Measurements from ENCODE around the gene RGS9. TPM values are rescaled to one million over a fixed set of nuclear protein-coding genes. Genes with fewer than 3 reads are reported as not detected.
A peak's percentile ranks its signal among the peaks of the same experiment; 100 is the strongest.
"Not testable (repeated sequence)": the region's sequence is repeated elsewhere in the genome, so short reads cannot be mapped to it uniquely, and the experiment has no call there.

RGS9 gene
- total RNA-seq, 1 donor from 2014 or later, result 3.1 TPM

DNA sequence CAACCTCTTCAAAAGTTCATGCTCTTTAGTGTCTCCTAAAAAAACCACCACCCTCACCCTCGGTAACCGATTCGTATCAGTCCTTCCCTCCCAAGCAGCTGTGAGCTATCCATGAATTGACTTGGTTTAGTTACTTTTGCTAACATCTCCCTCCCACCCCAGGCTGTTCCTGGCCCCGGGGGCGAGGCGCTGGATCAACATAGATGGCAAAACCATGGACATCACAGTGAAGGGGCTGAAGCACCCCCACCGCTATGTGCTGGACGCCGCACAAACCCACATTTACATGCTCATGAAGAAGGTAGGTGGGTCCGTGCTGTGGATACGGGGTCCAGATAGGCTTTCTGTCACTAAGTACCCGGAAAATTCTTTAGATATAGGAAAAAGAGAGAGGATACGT is 66.8 kb downstream of the RGS9 start:
- no peaks in the 10 kb centered on the region for H3K9me3 Mint-ChIP-seq
- intact Hi-C loops (cut with micrococcal nuclease), result no loop called here

DNA sequence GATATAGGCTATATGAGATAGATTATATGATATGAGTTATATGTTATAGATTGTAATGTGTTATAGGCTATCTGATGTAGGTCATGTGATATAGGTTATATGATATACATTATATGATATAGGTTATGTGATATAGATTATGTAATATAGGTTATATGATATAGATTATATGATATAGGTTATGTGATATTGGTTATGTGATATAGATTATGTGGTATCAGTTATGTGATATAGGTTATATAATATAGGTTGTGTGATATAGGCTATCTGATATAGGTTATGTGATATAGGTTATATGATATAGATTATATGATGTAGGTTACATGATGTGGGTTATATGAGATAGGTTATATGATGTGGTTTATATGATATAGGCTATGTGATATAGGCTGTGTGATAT is 68.5 kb downstream of the RGS9 start:
- Mint-ChIP-seq H3K27ac (no peak overlapping the region), H3K4me1 (no peaks in the 10 kb centered on the region), H3K36me3 (ENCODE audit: low read depth) (no peaks in the 10 kb centered on the region), H3K9me3 (no peaks in the 10 kb centered on the region), H3K4me3 (no peak overlapping the region), H3K27me3 (peaks cover 13% of the 10 kb centered on the region)
- intact Hi-C loops (cut with micrococcal nuclease), result no loop called here
- DNase-seq, result no peak

More for the DNA sequence above, 66.8 kb downstream of the RGS9 start:
- no peak for DNase-seq
- Mint-ChIP-seq H3K27ac (no peak overlapping the region), H3K4me3 (no peak overlapping the region), H3K36me3 (ENCODE audit: low read depth) (no peaks in the 10 kb centered on the region), H3K27me3 (peaks cover 15% of the 10 kb centered on the region), H3K4me1 (peaks cover 2% of the 10 kb centered on the region)

DNA sequence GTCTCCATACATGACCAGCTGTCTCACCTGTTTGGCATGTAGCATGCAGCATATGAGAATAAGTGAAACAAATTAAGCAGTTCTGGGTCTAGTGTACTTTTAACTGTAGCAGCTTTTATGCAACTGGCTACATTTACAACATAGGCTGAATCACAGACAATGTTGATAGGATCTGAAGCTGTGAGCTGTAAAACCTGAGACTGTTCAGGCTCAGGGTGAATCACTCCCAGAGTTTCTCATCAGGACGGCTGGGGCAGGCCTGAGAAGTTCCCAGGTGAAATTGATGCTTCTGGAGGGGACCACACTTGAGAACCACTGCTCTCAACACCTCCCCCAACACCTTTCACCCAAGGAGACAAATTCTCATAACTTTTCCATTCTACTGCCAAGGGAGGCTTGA is 70.3 kb downstream of the RGS9 start:
- H3K9me3 Mint-ChIP-seq, DNase-seq, H3K4me3 Mint-ChIP-seq: not testable (repeated sequence)

DNA sequence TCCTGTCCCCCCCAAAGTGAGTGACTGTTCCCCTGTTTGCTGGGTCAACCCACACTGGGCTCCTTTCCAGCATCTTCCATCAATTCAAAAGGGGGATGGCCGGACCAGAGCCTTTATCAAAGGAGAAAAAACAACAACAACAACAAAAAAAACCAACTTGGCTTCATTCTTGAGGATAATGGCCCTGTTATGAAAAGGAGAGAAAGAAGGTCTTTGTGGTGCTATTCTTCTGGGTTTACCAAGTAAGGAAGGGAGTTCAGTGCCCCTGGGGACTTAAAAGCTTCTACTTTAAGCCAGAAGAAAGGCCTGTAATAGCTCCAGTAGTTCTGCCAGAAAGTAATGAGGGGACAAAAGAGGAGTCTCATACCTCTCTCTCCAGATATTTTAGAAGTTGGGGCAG is 71.5 kb downstream of the RGS9 start:
- H3K36me3 Mint-ChIP-seq (ENCODE audit: low read depth), result no peaks in the 10 kb centered on the region
- H3K4me1 Mint-ChIP-seq, result peaks cover 4% of the 10 kb centered on the region
- H3K27me3 Mint-ChIP-seq, result peaks cover 25% of the 10 kb centered on the region
- H3K9me3 Mint-ChIP-seq, result no peaks in the 10 kb centered on the region
- no peak overlapping the region for H3K4me3 Mint-ChIP-seq
- no peak overlapping the region for H3K27ac Mint-ChIP-seq
- intact Hi-C loops (cut with micrococcal nuclease), result no loop called here
- DNase-seq, result no peak

More for the DNA sequence above, 70.3 kb downstream of the RGS9 start:
- H3K36me3 Mint-ChIP-seq (ENCODE audit: low read depth); intact Hi-C loops (cut with micrococcal nuclease); H3K4me1 Mint-ChIP-seq; H3K27ac Mint-ChIP-seq: not testable (repeated sequence)
- H3K27me3 Mint-ChIP-seq, result peaks cover 18% of the 10 kb centered on the region

DNA sequence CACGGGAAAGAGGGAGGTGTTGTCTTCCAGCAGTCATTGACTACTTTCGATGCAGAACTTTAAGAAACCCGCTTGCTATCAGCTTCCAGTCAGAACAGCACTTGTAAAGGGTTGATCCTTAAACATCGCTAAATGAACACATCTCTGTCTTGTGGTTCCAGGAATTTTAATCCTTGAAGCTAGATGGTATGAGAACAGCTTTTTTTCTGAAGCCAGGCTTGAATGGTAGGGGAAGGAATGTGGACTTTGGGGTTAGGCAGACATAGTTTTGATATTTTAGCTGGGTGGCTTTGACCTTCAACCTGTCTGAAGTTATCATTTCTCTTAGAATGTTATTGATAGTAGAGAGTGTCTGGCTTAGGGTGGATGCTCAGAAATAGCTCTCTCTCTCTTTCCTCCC is 81.1 kb downstream of the RGS9 start:
- H3K4me3 Mint-ChIP-seq, result no peak overlapping the region
- DNase-seq, result no peak
- intact Hi-C loops (cut with micrococcal nuclease), result no loop called here
- no peaks in the 10 kb centered on the region for H3K9me3 Mint-ChIP-seq
- H3K27me3 Mint-ChIP-seq, result peaks cover 32% of the 10 kb centered on the region
- H3K27ac Mint-ChIP-seq, result no peak overlapping the region
- H3K36me3 Mint-ChIP-seq (ENCODE audit: low read depth), result no peaks in the 10 kb centered on the region
- H3K4me1 Mint-ChIP-seq, result peaks cover 3% of the 10 kb centered on the region

DNA sequence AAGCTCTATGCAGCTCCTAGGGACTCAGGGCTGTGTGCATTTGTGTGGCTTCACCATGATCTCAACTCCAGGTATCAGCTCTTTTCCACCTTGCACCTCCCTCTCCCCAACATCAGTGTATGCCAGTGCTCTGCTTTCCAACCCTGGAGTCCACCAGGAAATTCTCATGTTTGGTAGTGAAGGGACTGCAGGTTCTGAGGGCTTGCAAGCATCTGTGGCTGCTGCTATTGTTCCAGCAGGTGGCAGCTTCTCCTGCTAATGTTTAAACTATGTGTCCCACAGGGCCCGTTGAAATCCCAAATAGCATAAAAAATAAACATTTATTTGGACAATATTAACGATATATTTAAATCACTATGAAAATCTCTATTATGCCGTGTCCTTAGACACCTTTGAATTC is 82.0 kb downstream of the RGS9 start:
- Mint-ChIP-seq H3K27ac (no peak overlapping the region), H3K27me3 (peaks cover 27% of the 10 kb centered on the region), H3K4me1 (no peaks in the 10 kb centered on the region), H3K36me3 (ENCODE audit: low read depth) (no peaks in the 10 kb centered on the region), H3K4me3 (no peak overlapping the region), H3K9me3 (no peaks in the 10 kb centered on the region)
- DNase-seq, result no peak
- intact Hi-C loops (cut with micrococcal nuclease), result no loop called here

DNA sequence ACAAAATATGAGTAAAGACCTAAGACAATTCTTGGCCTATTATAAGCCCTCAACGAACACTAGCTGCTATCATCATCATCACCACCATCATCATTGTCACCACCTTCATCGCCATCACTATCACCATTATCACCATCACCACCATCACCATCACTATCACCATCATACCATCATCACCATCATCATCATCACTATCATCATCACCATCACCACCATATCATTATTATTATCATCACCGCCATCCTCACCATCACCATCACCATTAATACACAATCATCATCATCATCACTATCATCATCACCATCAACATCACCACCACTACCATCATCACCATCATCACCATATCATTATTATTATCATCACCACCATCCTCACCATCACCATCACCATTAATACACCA is 82.5 kb downstream of the RGS9 start:
- intact Hi-C loops (cut with micrococcal nuclease), result no loop called here
- no peak for DNase-seq
- Mint-ChIP-seq H3K27me3 (peaks cover 24% of the 10 kb centered on the region), H3K27ac (no peak overlapping the region), H3K36me3 (ENCODE audit: low read depth) (no peaks in the 10 kb centered on the region), H3K4me1 (no peaks in the 10 kb centered on the region), H3K9me3 (no peaks in the 10 kb centered on the region), H3K4me3 (no peak overlapping the region)

DNA sequence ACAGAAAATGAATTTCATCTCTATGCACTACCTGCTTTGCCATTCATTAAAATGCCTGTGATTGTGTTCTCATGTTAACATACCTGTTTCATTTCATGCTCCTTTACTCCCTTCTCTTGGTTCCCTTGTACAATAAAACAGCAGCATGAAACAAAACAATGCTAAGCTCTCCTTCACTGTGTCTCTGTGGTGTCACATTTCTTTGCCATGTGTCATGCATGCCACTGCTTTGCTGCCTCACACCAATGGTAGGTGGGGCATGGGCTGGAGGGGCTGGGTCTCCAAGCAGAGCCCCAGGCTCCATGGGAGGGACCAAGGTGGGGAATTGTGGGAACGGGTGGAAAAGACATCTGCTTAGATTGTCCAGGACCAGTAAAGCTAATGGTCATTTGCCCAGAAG is 83.6 kb downstream of the RGS9 start:
- no peak overlapping the region for H3K27ac Mint-ChIP-seq
- H3K4me1 Mint-ChIP-seq, result no peaks in the 10 kb centered on the region
- no peaks in the 10 kb centered on the region for H3K36me3 Mint-ChIP-seq (ENCODE audit: low read depth)
- no peak for DNase-seq
- no peak overlapping the region for H3K4me3 Mint-ChIP-seq
- intact Hi-C loops (cut with micrococcal nuclease), result no loop called here
- peaks cover 20% of the 10 kb centered on the region for H3K27me3 Mint-ChIP-seq
- no peaks in the 10 kb centered on the region for H3K9me3 Mint-ChIP-seq

DNA sequence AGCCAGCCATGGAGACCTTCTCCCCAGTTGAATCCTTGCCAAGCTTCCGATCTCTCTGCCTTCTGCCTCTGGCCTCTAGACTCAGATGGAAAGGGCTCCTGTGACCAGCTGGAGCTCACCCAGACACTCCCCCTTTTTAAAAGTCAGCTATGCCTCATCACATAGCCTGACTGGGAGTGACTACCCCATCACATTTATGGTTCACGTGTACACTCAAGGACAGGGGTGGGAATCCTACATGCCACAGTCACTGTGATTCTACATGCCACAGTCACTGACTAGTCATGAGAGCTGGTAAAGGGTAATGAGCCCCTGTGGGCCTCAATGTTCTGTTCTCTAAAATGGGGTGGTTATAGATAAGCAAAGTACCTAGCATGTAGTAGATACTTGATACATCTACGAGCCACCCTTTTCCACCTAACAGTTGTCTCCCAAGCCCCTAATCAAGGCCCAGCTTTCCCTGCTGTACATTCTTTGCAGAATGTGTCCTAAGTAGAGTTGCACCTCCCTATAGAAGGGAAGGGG is 85.1 kb downstream of the RGS9 start:
- no peaks in the 10 kb centered on the region for H3K9me3 Mint-ChIP-seq
- peaks cover 26% of the 10 kb centered on the region for H3K27me3 Mint-ChIP-seq
- DNase-seq, result no peak
- intact Hi-C loops (cut with micrococcal nuclease), result no loop called here
- no peak overlapping the region for H3K27ac Mint-ChIP-seq
- H3K4me3 Mint-ChIP-seq, result no peak overlapping the region
- peaks cover 1% of the 10 kb centered on the region for H3K4me1 Mint-ChIP-seq
- H3K36me3 Mint-ChIP-seq (ENCODE audit: low read depth), result no peaks in the 10 kb centered on the region

DNA sequence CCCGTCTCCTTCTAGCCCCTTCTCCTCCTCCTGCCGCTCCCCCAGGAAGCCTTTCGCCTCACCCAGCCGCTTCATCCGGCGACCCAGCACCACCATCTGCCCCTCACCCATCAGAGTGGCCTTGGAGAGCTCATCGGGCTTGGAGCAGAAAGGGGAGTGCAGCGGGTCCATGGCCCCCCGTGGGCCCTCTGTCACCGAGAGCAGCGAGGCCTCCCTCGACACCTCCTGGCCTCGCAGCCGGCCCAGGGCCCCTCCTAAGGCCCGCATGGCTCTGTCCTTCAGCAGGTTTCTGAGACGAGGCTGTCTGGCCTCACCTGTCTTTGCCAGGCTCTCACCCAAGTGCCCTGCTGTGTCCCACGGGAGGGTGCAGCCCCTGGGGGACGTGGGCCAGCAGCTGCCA is 87.9 kb downstream of the RGS9 start:
- H3K4me1 Mint-ChIP-seq, result peaks cover 23% of the 10 kb centered on the region
- H3K4me3 Mint-ChIP-seq, result no peak overlapping the region
- H3K36me3 Mint-ChIP-seq (ENCODE audit: low read depth), result no peaks in the 10 kb centered on the region
- intact Hi-C loops (cut with micrococcal nuclease), result no loop called here
- H3K9me3 Mint-ChIP-seq, result no peaks in the 10 kb centered on the region
- H3K27ac Mint-ChIP-seq, result no peak overlapping the region
- H3K27me3 Mint-ChIP-seq, result peaks cover 24% of the 10 kb centered on the region
- DNase-seq, result no peak

DNA sequence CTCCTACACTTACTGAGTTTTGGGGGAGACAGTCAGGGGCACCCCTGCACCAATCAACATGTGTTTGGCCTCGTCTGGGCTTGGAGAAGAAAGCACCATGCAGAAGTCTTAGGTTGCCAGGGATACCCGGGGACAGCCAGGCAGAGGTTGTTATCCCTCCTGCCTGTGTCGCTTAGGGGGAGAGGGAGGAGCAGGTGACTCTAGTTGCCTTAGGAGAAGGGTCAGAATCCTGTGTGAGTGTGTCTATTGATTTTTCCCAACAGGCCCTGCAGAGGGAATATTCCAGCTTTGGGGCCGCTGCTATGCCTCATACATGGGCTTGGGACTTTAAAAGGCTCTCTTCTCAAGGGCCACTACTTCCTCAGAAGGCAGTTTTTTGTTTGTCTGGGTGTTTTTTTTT is 89.1 kb downstream of the RGS9 start:
- intact Hi-C loops (cut with micrococcal nuclease), result no loop called here
- no peak overlapping the region for H3K4me3 Mint-ChIP-seq
- H3K4me1 Mint-ChIP-seq, result peaks cover 26% of the 10 kb centered on the region
- H3K9me3 Mint-ChIP-seq, result no peaks in the 10 kb centered on the region
- DNase-seq, result no peak
- no peak overlapping the region for H3K27ac Mint-ChIP-seq
- H3K36me3 Mint-ChIP-seq (ENCODE audit: low read depth), result no peaks in the 10 kb centered on the region
- H3K27me3 Mint-ChIP-seq, result peaks cover 24% of the 10 kb centered on the region

DNA sequence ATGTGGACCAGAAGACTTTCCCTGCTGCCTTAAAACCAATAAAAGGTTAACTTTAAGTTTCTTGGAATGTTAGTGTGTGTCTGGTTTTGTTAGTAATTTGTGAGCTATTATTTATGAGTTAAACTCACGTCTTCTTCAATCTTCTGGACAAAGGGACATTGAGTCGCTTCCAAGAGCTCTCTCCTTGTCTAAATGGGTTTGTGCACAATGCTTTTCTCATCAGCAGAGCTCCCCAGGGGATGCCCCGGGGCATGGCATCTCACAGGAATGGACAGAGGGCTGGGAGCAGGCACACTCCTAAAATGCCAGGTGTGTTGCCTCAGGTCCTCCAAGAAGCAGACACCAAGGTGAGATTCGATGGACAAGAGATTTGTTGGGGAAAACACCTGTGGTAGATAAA is 90.5 kb downstream of the RGS9 start:
- Mint-ChIP-seq H3K27me3 (peaks cover 24% of the 10 kb centered on the region), H3K27ac (peak overlapping the region; percentile 58)

DNA sequence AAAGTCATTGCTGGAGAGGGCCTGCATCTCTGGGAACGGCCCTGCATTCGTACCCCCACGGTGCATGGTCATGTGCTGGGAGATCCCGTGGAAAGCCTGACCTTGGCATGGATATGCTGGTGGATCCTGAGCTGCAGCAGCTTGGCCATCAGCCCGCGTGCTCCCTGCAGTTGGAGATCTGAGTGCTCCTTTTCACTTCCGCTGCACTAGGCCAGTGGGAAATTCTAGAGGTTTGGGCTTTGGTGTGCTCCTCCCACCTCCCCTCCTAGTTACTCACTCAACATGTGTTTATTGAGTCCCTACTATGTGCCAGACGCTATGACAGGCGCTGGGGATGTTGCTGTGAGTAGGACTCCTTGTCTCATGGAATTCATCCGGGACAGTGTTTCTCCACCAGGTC is 91.1 kb downstream of the RGS9 start:
- DNase-seq, result no peak
- Mint-ChIP-seq H3K27me3 (peaks cover 24% of the 10 kb centered on the region), H3K9me3 (no peaks in the 10 kb centered on the region), H3K36me3 (ENCODE audit: low read depth) (no peaks in the 10 kb centered on the region), H3K4me3 (peak overlapping the region; percentile 68), H3K27ac (peak overlapping the region; percentile 93), H3K4me1 (peaks cover 30% of the 10 kb centered on the region)
- intact Hi-C loops (cut with micrococcal nuclease), result loop anchor here (2.0 kb wide), 1 partner anchor 243 kb away; no protein-coding TSS in a partner anchor

More for the DNA sequence above, 90.5 kb downstream of the RGS9 start:
- intact Hi-C loops (cut with micrococcal nuclease), result loop anchor here (2.0 kb wide), 1 partner anchor 243 kb away; no protein-coding TSS in a partner anchor
- DNase-seq, result no peak
- Mint-ChIP-seq H3K36me3 (ENCODE audit: low read depth) (no peaks in the 10 kb centered on the region), H3K4me3 (no peak overlapping the region), H3K4me1 (peaks cover 30% of the 10 kb centered on the region), H3K9me3 (no peaks in the 10 kb centered on the region)

DNA sequence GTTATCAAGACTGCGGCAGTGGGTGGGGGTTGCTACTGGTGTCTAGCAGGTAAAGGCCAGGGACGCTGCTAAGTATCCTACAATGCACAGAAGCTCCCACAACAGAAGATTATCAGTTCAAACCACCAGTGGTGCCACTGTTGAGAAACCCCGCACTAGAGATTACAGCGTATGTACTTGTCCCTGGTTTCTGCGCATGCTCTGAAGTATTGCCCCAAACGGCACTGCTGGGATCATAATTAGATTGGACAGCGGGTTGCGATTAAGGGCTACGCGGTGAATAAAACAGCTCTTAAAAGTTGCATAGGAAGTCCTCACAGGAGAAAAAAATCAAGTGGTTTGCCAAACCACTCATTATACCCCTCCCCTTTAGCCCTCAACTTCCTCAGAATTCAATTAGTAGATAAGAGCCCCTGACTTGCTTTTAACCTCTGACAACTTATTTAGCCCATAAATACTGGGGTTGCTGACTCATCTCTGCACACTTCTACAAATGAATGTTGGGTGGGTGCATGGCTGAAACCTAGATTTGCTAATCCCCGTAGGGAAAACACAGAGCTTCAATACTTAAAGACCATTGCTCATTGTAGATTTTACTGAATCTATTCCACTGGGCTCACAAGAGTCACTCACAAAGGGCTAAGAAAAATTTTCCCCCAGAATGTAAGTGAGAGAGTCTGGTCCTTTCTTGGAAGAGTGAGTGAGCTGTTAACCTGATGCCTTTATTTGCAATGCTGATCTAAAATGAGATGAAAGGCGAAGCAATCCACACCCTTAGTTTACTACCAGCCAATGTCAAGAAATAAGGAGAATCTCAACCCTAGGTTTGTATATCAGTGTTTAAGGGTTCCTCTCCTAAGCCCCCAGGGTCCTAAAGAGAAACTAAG is 91.8 kb downstream of the RGS9 start:
- Mint-ChIP-seq H3K4me1 (peaks cover 30% of the 10 kb centered on the region), H3K9me3 (no peaks in the 10 kb centered on the region), H3K36me3 (ENCODE audit: low read depth) (no peaks in the 10 kb centered on the region), H3K27me3 (peaks cover 24% of the 10 kb centered on the region), H3K27ac (peak overlapping the region; percentile 93), H3K4me3 (peak overlapping the region; percentile 68)
- intact Hi-C loops (cut with micrococcal nuclease), result loop anchor here (1.0 to 2.0 kb wide), 5 partner anchors 33 to 327 kb away; no protein-coding TSS in a partner anchor
- peak; percentile 81 for DNase-seq

Data from activated CD4-positive, alpha-beta T cell treated with anti-CD3 and anti-CD28 coated beads, Interleukin-2, amount 10 ng/mL, durations not matched to agents 24 days and 14 days (primary cell).